Stimulated activated CD8-positive, alpha-beta memory T cell treated with anti-CD3 and anti-CD28 coated beads, Interleukin-7, amount 100 ng/mL, for 48 hours (primary cell): Measurements from ENCODE around the gene PCDHA2.
"Not testable (repeated sequence)": the region's sequence is repeated elsewhere in the genome, so short reads cannot be mapped to it uniquely, and the experiment has no call there.

ENCODE experiments used
- DNase-seq, 2 donors: peaks; one replicate each; pipeline ENCODE4 v3.0.0-alpha.2; 2020; ENCODE audit warnings: low read depth in 1 of 2; ENCODE audit errors: extremely low read depth in 1 of 2

PCDHA2 gene

DNA sequence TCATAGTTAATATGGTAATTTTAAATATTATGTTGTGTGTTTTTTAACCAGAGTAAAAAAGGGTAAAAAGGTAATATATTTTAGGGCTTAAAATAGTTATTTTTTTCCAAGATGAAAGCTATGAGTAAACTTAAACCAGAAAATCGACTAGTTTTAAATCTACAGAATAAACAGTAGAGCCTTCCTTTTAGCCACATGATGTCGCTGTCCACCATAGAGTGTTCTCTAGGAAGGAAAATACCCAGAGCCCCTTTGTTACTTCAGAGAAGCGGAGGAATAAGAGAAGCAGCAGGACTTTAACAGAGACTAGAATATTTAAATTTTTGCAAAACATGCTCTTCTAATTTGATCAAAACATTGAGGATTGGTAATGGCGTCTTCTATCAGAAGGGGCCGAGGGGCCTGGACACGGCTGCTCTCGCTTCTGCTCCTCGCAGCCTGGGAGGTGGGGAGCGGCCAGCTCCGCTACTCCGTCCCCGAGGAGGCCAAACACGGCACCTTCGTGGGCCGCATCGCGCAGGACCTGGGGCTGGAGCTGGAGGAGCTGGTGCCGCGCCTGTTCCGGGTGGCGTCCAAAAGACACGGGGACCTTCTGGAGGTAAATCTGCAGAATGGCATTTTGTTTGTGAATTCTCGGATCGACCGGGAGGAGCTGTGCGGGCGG, at the start of gene PCDHA2:
Gene PCDHA2, plus strand, starts transcription at position 258 of the 664 bp plus-strand sequence.
- DNase-seq: no peak

- no peak for DNase-seq
These were observed 41.1 kb upstream of the PCDHA2 start for GRCh38 chr5:140753561-140753960.

GRCh38 chr5:140764177-140764973, 30.3 kb upstream of the PCDHA2 start:
- no peak for DNase-seq

- no peak for DNase-seq
These were observed 27.2 kb upstream of the PCDHA2 start for GRCh38 chr5:140767444-140767843.

DNA sequence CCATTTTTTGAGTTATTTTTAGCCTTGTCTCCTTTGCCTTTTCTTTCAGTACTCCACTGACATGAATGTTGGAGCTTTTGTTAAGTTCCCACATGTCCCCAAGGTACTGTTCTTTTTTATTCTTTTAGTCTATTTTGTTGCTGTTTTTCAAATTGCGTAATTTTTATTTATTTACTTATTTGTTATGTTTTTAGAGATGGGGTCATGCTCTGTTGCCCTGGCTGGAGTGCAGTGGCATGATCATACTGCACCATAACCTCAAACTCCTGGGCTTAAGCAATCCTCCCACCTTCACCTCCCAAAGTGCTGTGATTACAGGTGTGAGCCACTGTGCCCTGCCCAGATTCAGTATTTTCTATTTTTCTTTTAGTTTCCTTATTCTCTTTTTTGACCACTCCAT, 14.1 kb upstream of the PCDHA2 start:
- no peak for DNase-seq

GRCh38 chr5:140785905-140786686, 8.6 kb upstream of the PCDHA2 start, which contains the start of gene PCDHA1:
Gene PCDHA1 (plus strand): TSS chr5:140786140.
- DNase-seq: no peak

- not testable (repeated sequence) for DNase-seq
These were observed 7.2 kb upstream of the PCDHA2 start for GRCh38 chr5:140787422-140787821.

DNA sequence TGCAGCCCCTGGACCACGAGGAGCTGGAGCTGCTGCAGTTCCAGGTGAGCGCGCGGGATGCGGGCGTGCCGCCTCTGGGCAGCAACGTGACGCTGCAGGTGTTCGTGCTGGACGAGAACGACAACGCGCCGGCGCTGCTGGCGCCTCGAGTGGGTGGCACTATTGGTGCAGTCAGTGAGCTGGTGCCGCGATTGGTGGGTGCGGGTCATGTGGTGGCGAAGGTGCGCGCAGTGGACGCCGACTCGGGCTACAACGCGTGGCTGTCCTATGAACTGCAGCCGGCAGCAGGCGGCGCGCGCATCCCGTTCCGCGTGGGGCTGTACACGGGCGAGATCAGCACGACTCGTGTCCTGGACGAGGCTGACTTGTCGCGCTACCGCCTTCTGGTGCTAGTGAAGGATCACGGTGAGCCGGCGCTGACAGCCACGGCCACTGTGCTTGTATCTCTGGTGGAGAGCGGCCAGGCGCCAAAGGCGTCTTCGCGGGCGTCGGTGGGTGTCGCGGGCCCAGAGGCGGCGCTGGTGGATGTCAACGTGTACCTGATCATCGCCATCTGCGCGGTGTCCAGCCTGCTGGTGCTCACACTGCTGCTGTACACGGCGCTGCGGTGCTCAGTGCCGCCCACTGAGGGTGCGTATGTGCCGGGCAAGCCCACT, 6.7 kb upstream of the PCDHA2 start:
- not testable (repeated sequence) for DNase-seq

- DNase-seq: no peak
These were observed 3.6 kb upstream of the PCDHA2 start for GRCh38 chr5:140791089-140791488.

DNA sequence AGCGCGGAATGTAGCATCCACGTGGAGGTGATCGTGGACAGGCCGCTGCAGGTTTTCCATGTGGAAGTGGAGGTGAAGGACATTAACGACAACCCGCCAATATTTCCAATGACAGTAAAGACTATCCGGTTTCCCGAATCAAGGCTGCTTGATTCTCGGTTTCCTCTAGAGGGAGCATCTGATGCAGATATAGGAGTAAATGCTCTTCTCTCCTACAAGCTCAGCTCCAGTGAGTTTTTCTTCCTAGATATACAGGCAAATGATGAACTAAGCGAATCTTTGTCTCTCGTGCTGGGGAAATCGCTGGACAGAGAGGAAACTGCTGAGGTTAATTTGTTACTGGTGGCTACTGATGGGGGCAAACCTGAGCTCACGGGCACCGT, 598 bp downstream of the PCDHA2 start:
- DNase-seq: no peak

DNA sequence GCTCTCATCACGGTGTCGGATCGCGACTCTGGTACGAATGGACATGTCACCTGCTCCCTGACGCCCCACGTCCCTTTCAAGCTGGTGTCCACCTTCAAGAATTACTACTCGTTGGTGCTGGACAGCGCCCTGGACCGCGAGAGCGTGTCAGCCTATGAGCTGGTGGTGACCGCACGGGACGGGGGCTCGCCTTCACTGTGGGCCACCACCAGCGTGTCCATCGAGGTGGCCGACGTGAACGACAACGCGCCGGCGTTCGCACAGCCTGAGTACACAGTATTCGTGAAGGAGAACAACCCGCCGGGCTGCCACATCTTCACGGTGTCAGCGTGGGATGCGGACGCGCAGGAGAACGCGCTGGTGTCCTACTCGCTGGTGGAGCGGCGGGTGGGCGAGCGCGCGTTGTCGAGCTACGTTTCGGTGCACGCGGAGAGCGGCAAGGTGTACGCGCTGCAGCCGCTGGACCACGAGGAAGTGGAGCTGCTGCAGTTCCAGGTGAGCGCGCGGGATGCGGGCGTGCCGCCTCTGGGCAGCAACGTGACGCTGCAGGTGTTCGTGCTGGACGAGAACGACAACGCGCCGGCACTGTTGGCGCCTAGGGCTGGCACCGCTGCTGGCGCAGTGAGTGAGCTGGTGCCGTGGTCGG, 1.5 kb downstream of the PCDHA2 start:
- DNase-seq: not testable (repeated sequence)

- DNase-seq: no peak
These were observed 2.1 kb downstream of the PCDHA2 start for GRCh38 chr5:140796718-140797095.

DNA sequence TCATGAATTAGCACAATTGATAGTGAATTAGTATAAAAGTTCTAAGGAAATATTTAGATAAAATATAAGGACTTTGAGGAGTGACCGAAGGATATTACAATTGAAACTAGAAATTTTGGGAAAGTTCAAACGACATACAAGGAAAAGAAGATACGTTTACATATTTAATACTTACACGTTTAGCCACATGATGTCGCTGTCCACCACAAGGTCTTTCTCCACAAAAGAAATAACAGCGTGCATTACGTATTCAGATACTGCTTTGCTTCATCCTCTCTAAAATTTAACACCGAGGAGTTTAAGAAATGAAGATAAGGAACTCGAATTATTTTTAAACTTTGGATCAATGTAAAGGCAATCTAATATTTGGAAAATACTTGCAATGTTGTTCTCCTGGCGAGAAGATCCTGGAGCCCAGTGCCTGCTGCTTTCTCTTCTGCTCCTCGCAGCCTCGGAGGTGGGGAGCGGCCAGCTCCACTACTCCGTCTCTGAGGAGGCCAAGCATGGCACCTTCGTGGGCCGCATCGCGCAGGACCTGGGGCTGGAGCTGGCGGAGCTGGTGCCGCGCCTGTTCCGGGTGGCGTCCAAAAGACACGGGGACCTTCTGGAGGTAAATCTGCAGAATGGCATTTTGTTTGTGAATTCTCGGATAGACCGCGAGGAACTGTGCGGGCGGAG, 6.3 kb downstream of the PCDHA2 start, which contains the start of gene PCDHA3:
Gene PCDHA3, plus strand, starts transcription at position 242 of the 678 bp plus-strand sequence.
- DNase-seq: no peak

GRCh38 chr5:140801494-140801841, 6.8 kb downstream of the PCDHA2 start:
- no peak for DNase-seq

- DNase-seq: not testable (repeated sequence)
These were observed 7.7 kb downstream of the PCDHA2 start for GRCh38 chr5:140802381-140802780.

- no peak for DNase-seq
These were observed 8.2 kb downstream of the PCDHA2 start for GRCh38 chr5:140802781-140803271.

DNA sequence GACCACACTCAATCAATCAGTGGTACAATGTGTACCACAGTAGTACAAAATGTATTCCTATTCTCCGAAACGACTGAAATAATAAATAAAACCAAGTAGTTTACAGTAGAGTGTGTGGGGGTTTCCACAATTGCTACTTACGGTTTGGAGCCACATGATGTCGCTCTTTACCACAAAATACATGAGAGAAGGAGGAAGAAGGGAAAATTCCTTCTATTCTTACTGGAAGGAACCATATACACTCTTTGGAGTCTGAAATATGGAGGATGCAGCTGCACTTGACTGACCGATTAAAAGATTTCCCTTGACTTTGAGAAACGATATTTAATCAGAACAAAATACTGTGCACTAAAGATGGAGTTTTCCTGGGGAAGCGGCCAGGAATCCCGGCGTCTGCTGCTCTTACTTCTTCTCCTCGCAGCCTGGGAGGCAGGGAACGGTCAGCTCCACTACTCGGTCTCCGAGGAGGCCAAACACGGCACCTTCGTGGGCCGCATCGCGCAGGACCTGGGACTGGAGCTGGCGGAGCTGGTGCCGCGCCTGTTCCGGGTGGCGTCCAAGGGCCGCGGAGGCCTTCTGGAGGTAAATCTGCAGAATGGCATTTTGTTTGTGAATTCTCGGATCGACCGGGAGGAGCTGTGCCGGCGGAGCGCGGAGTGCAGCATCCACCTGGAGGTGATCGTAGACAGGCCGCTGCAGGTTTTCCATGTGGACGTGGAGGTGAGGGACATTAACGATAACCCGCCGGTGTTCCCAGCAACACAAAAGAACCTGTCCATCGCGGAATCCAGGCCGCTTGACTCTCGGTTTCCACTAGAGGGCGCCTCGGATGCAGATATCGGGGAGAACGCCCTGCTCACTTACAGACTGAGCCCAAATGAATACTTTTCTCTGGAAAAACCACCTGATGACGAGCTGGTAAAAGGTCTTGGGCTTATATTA, 12.5 kb downstream of the PCDHA2 start, which contains the start of gene PCDHA4:
Gene PCDHA4, plus strand, starts transcription at position 235 of the 942 bp plus-strand sequence.
- no peak for DNase-seq

GRCh38 chr5:140808241-140808888, 13.7 kb downstream of the PCDHA2 start:
- not testable (repeated sequence) for DNase-seq
